K562 (cell line): Measurements from ENCODE around the gene BAZ2A. TPM values are rescaled to one million over a fixed set of nuclear protein-coding genes. Genes with fewer than 3 reads are reported as not detected.

Experiments
- ATAC-seq: fragments of 200-7000 bp; cut with Tn5 transposase; 3 replicates; pipeline ENCODE4 v1.9.1; 2020; ENCODE audit warnings: moderate library complexity
- BruUV-seq: library from RNA; stranded (reverse); fragments of 400-500 nt; replicated peaks from 2 replicates; lab custom pipeline; 2021; lab: Mats Ljungman, UMichigan
- CTCF ChIA-PET: fragments of 300-600 bp; formaldehyde crosslinking; extraction: SDS; loops from one replicate; lab custom pipeline; 2021; ENCODE audit warnings: low intra/inter-chr PET ratio; lab: Yijun Ruan, JAX
- POLR2A ChIA-PET: fragments of 300-600, 350-650 bp; sonication (Branson Sonifier 250); formaldehyde crosslinking; extraction: SDS; loops from one replicate; lab custom pipeline; 2021; ENCODE audit warnings: antibody characterized with exemption, inconsistent platforms; lab: Yijun Ruan, JAX
- DNase-seq, 4 experiments: peaks; one replicate each; pipeline versions ENCODE4 v3.0.0 to v3.0.0-alpha.2; 2011 to 2018; ENCODE audit warnings: low spot score in 3 of 4, mixed read lengths in 3 of 4; ENCODE audit errors: extremely low read depth in 1 of 4
- FAIRE-seq: peaks from 2 replicates; lab custom pipeline; 2011; peaks lifted over from hg19 to GRCh38; lab: Jason Lieb, UNC
- H2AFZ ChIP-seq: 2 replicates; pipeline ENCODE4 v1.6.0; 2011; ENCODE audit warnings: low read depth, low read length, control low read depth, inconsistent platforms
- H3K27ac ChIP-seq: fragments of 200-600 bp; 3 replicates; pipeline ENCODE4 v1.8.0; 2011; ENCODE audit warnings: low read depth, mild to moderate bottlenecking, control low read depth, inconsistent platforms, low read length, moderate library complexity, mixed read lengths; ENCODE audit errors: extremely low read depth
- H3K27me3 ChIP-seq, 2 experiments: fragments of 300-600 bp in 1 of 2; 2 replicates in 1 of 2; 3 replicates in 1 of 2; pipeline versions ENCODE4 v1.6.0 to v1.8.0; 2011; ENCODE audit warnings: inconsistent platforms in 2 of 2, low read length in 2 of 2, mild to moderate bottlenecking in 1 of 2, mixed read lengths in 1 of 2, moderate library complexity in 1 of 2; ENCODE audit not compliant: control insufficient read depth in 2 of 2, insufficient read depth in 2 of 2
- H3K36me3 ChIP-seq: fragments of 300-600 bp; 3 replicates; pipeline ENCODE4 v1.8.0; 2011; ENCODE audit warnings: mild to moderate bottlenecking, low read length, inconsistent platforms; ENCODE audit not compliant: control insufficient read depth, insufficient read depth
- H3K4me1 ChIP-seq, 2 experiments: fragments of 200-600 bp in 1 of 2; replicated peaks in 1 of 2; 2 replicates in 1 of 2; 3 replicates in 1 of 2; pipeline versions ENCODE4 v1.5.1 to v1.8.0; 2011; ENCODE audit warnings: inconsistent platforms in 2 of 2, low read length in 2 of 2, mild to moderate bottlenecking in 1 of 2, mixed read lengths in 1 of 2, moderate library complexity in 1 of 2; ENCODE audit not compliant: control insufficient read depth in 2 of 2, insufficient read depth in 2 of 2
- H3K4me2 ChIP-seq: 2 replicates; pipeline ENCODE4 v1.6.1; 2011; ENCODE audit warnings: low read length, control low read depth, inconsistent platforms, mixed read lengths; ENCODE audit not compliant: insufficient read depth
- H3K4me3 ChIP-seq: fragments of 200-600 bp; sonication (generic), shearing (Covaris generic); 2 replicates; pipeline ENCODE4 v1.5.1; 2016; ENCODE audit warnings: control low read depth, inconsistent platforms
- H3K79me2 ChIP-seq: fragments of 200-600 bp; 3 replicates; pipeline ENCODE4 v1.8.0; 2011; ENCODE audit warnings: low read length, inconsistent platforms; ENCODE audit not compliant: control insufficient read depth, insufficient read depth
- H3K9ac ChIP-seq, 2 experiments: 2 replicates each; pipeline versions ENCODE4 v1.6.0 to v1.6.1; 2011; ENCODE audit warnings: low read depth in 2 of 2, low read length in 2 of 2, control low read depth in 1 of 2, inconsistent platforms in 1 of 2, mild to moderate bottlenecking in 1 of 2, mixed read lengths in 1 of 2; ENCODE audit not compliant: insufficient read depth in 1 of 2
- H3K9me1 ChIP-seq: one replicate; pipeline ENCODE4 v1.6.0; 2011; ENCODE audit warnings: inconsistent platforms, mild to moderate bottlenecking, low read length, moderate library complexity; ENCODE audit not compliant: control insufficient read depth, insufficient read depth
- H3K9me3 ChIP-seq: replicated peaks from 2 replicates; pipeline ENCODE4 v1.5.1; 2011; ENCODE audit warnings: low read depth, low read length, inconsistent platforms; ENCODE audit not compliant: control insufficient read depth, insufficient read depth
- H4K20me1 ChIP-seq: replicated peaks from 2 replicates; pipeline ENCODE4 v1.6.1; 2011; ENCODE audit warnings: low read length, inconsistent platforms, mixed read lengths; ENCODE audit not compliant: control insufficient read depth, insufficient read depth
- BDP1 ChIP-seq: IDR thresholded peaks from 3 replicates; pipeline ENCODE4 v1.6.1; 2011; ENCODE audit not compliant: insufficient read length, insufficient read depth
- CEBPB ChIP-seq: fragments of 450-650 bp; IDR thresholded peaks from 2 replicates; pipeline ENCODE4 v1.6.1; 2016; ENCODE audit warnings: missing genetic modification characterization, missing compliant biosample characterization
- ERF ChIP-seq: fragments of 450-650 bp; formaldehyde crosslinking; IDR thresholded peaks from 2 replicates; pipeline ENCODE4 v1.4.0; 2020; ENCODE audit warnings: mild to moderate bottlenecking, mixed read lengths
- KLF16 ChIP-seq: IDR thresholded peaks from 2 replicates; pipeline ENCODE4 v1.6.1; 2016; ENCODE audit warnings: antibody characterized with exemption
- PHF21A ChIP-seq: fragments of 450-650 bp; IDR thresholded peaks from 2 replicates; pipeline ENCODE4 v1.6.1; 2017; ENCODE audit warnings: low read depth, borderline replicate concordance
- POLR2AphosphoS5 ChIP-seq: IDR thresholded peaks from 2 replicates; pipeline ENCODE4 v1.6.1; 2011; ENCODE audit warnings: mild to moderate bottlenecking, low read depth, low read length, moderate library complexity; ENCODE audit not compliant: control insufficient read depth, insufficient read depth
- RFX5 ChIP-seq: IDR thresholded peaks from 2 replicates; pipeline ENCODE4 v1.6.1; 2011; ENCODE audit warnings: low read depth, mild to moderate bottlenecking, improper control_type of control experiment, low read length
- SMC3 ChIP-seq: conservative IDR thresholded peaks from 2 replicates; pipeline ENCODE4 v1.6.1; 2011; ENCODE audit warnings: low read depth, low read length, improper control_type of control experiment; ENCODE audit not compliant: insufficient read depth
- WHSC1 ChIP-seq: IDR thresholded peaks from one replicate; pipeline ENCODE4 v1.6.1; 2012; ENCODE audit warnings: low read length, control low read depth, inconsistent platforms
- ZNF224 ChIP-seq: sonication (generic); formaldehyde crosslinking; IDR thresholded peaks from 2 replicates; pipeline ENCODE4 v1.8.0; 2022; ENCODE audit warnings: mild to moderate bottlenecking, missing genetic modification reagents
- ZNF695 ChIP-seq: fragments of 450-650 bp; formaldehyde crosslinking; IDR thresholded peaks from 2 replicates; pipeline ENCODE4 v1.4.0; 2020; ENCODE audit warnings: mild to moderate bottlenecking, moderate library complexity
- ZNF780A ChIP-seq: fragments of 250-450 bp; sonication (Bioruptor Pico); IDR thresholded peaks from 2 replicates; pipeline ENCODE4 v1.5.0; 2021; ENCODE audit warnings: mild to moderate bottlenecking
- WGBS: fragments of 100-300 bp; shearing (Covaris generic); methylation state at CpG from one replicate; pipeline ENCODE4 v1.1.6; 2016; ENCODE audit warnings: low coverage, mixed read lengths; ENCODE audit not compliant: insufficient coverage; ENCODE audit errors: missing lambda C conversion rate; 5-methylcytosine and 5-hydroxymethylcytosine counted together
- in situ Hi-C: fragments of 300-500 bp; cut with MboI; formaldehyde crosslinking; loops from 4 replicates; pipeline ENCODE4 v1.15.0; 2018; ENCODE audit warnings: inconsistent platforms, mixed read lengths
- intact Hi-C: fragments of 100-400 bp; cut with micrococcal nuclease; formaldehyde crosslinking; loops from 2 replicates; pipeline ENCODE4 v1.14.2; 2022
- polyA plus RNA-seq, 8 experiments: library from polyadenylated mRNA; depleted of rRNA in 4 of 8; stranded (reverse) in 5 of 8; unstranded in 3 of 8; fragments of >200 nt; fragmentation: Nextera tagmentation in 2 of 8; fragmentation: Illumina TruSeq in 1 of 8; extraction: Ambion mirVana in 2 of 8; extraction: Trizol in 1 of 8; gene quantifications; 2 replicates each; pipeline versions ENCODE4 v1.2.1 to v1.2.3, GENCODE V29; 2011 to 2014; ENCODE audit warnings: inconsistent platforms in 1 of 8, missing spikeins in 1 of 8
- total RNA-seq, 7 experiments: library from RNA; depleted of rRNA in 6 of 7; stranded (reverse); fragments of >200 nt in 6 of 7; fragmentation: Illumina TruSeq in 2 of 7; extraction: Trizol in 2 of 7; gene quantifications; 2 replicates each; pipeline versions ENCODE4 v1.2.1 to v1.2.3, GENCODE V29; 2011 to 2021; ENCODE audit warnings: low replicate concordance in 1 of 7
- TF ChIP-seq, protein P1 (sequence below): fragments of 250-450 bp; sonication (Bioruptor Pico); IDR thresholded peaks from 2 replicates; pipeline ENCODE4 v1.8.0; 2022; ENCODE audit warnings: moderate library complexity, mild to moderate bottlenecking, inconsistent platforms

BAZ2A gene
- total and polyA plus RNA-seq, 9 of the 15 experiments (the other 6 are each of a cell fraction or from before 2014, with no cell fraction given): 4.5 to 86.4 (median 26.2) TPM

DNA sequence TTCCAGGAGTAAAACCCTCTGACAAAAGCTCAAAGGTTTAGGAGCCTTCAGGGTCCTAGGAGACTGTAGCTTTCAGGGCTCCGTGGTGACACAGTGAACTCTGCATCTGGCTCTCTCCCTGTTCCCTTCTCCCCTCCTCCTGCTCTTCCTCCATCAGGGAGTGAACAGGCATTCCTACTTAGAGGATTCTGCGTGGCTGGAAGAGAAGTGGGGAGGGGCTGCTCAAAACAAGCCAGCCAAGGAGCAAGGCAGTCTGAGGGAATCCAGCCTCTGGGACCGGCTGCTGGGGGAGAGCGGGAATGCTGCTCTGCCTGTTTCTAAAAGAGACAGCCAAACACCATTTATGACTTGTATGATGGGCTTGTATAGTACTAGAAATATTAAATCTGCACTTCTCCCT lies 59.0 kb downstream of the BAZ2A start (continued):
- TF ChIP-seq CEBPB (tag): no peak
- TF ChIP-seq, protein P1, sequence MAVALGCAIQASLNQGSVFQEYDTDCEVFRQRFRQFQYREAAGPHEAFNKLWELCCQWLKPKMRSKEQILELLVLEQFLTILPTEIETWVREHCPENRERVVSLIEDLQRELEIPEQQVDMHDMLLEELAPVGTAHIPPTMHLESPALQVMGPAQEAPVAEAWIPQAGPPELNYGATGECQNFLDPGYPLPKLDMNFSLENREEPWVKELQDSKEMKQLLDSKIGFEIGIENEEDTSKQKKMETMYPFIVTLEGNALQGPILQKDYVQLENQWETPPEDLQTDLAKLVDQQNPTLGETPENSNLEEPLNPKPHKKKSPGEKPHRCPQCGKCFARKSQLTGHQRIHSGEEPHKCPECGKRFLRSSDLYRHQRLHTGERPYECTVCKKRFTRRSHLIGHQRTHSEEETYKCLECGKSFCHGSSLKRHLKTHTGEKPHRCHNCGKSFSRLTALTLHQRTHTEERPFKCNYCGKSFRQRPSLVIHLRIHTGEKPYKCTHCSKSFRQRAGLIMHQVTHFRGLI: no peak
- no peak for TF ChIP-seq POLR2AphosphoS5

DNA sequence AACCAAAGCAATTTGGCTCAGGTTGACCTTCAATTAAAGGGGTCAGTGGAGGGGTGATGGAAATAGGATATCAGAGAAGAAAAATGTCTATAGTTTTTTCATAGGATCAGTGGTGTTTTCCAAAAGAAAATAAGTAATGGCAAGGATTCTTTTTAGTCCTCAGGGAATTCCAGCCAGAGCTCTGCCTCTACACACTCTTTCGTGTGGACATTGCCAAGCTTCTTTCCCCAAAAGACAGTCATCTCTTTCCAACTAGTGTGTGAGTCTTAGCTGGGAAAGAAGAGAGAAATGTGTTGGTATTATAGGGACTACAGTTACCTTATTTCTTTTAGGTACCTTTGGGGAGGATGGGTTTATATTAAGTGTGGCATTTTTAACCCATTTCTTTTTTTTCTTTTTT lies 62.0 kb downstream of the BAZ2A start:
- FAIRE-seq (no peak), ATAC-seq (no peak), DNase-seq (no peak)
- peaks cover 6 to 8% of the 10 kb centered on the region in 2 experiments; a peak in 4 of 5 replicates for H3K4me1 ChIP-seq
- no peak overlapping the region for H3K4me3 ChIP-seq
- H4K20me1 ChIP-seq: no peaks in the 10 kb centered on the region
- H3K9me3 ChIP-seq: no peaks in the 10 kb centered on the region
- H3K9me1 ChIP-seq: no peaks in the 10 kb centered on the region
- ChIA-PET CTCF (no interaction called here), POLR2A (interaction anchor here (0.5 to 1.1 kb wide), 4 partner anchors 44 to 92 kb away, joined by 3 read pairs; no protein-coding TSS in a partner anchor)
- peaks cover 12 to 21% of the 10 kb centered on the region in 2 experiments; a peak in 4 of 5 replicates for H3K27me3 ChIP-seq
- no TSS peak for BruUV-seq
- no peak overlapping the region for H3K27ac ChIP-seq
- H3K79me2 ChIP-seq: no peaks in the 10 kb centered on the region
- TF ChIP-seq BDP1 (no peak), PHF21A (no peak), ERF (CRISPR knock-in tag) (no peak), ZNF780A (CRISPR knock-in tag) (no peak), ZNF695 (CRISPR knock-in tag) (no peak), ZNF224 (no peak), SMC3 (no peak), RFX5 (no peak), KLF16 (no peak), WHSC1 (no peak)
- H3K4me2 ChIP-seq: no peak overlapping the region
- H2AFZ ChIP-seq: no peak overlapping the region
- in situ Hi-C loops: no loop called here
- no peaks in the 10 kb centered on the region for H3K36me3 ChIP-seq
- WGBS: 18% methylated on average over 1 of the region's 1 CpG
- intact Hi-C loops: no loop called here
- H3K9ac ChIP-seq: no peak overlapping the region
